CD4-positive, alpha-beta T cell treated with Interleukin-12 subunit alpha and Interleukin-12 subunit beta, for 1 hour (primary cell): ENCODE data around the gene FZD2.
"Not testable (repeated sequence)": the region's sequence is repeated elsewhere in the genome, so short reads cannot be mapped to it uniquely, and the experiment has no call there.

Source experiments
- DNase-seq: peaks from one replicate; pipeline ENCODE4 v3.0.0-alpha.2; 2020

Gene FZD2

GRCh38 chr17:44546671-44547606 is 10.3 kb upstream of the FZD2 start:
- no peak for DNase-seq

- no peak for DNase-seq
These were observed 9.5 kb upstream of the FZD2 start for GRCh38 chr17:44547625-44548267.

- no peak for DNase-seq
These were observed 8.7 kb upstream of the FZD2 start for GRCh38 chr17:44548376-44549230.

DNA sequence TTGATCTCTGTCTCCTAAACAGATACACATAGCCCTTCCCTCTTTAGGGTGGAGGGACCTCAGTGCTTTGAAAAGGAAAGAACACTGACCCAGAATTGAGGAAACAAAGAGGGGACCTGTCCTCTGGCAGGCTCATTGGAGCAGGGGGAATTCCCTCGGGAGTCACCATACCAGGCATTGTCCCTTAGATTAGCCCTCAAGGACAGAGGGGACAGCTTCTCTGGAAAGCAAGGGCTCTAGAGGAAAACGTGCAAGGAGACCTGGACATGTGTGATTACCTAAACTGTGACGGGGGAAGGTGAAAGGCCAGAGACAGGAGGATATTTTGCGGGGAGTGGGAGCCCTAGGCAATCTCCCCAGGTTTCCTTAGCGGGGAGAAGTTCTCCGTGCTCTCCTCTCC is 7.6 kb upstream of the FZD2 start:
- no peak for DNase-seq

DNA sequence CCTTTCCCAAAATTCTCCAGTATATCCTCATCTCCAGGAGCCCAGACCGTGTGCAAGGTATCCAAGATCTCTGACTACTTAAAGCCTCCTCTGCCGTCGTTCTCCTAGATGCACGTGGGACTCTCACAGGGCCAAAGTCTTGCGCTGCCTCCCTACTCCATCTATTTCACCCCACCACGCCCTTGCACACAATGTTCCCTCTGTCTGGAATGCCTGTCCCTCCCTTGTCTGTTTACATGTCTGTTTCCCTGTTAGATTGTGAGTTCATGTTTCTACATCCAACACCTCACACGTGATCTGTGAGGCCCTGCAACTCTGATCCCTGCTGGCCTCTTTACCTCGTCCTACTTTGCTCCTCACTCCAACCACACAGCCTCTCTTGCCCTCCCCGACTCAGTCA is 4.9 kb upstream of the FZD2 start:
- DNase-seq = no peak

DNA sequence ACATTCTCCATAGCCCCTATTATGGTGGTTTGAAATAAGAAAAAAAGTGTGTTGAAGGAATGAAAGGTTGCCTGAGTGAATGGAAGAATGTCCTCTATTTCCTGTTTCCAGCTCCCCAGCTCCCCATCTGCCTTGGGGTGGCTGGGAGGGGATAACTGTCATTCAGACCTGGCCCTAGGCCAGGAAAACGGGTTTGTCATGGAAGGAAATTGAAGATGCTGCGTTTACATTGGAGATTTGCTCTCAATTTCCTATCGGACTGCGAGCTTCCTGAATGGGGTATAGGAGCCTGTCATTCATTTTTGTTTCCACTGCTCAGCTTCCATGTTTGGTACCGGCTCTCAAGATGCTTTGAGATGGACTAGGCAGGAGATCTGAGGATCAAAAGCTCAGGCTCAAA is 2.2 kb upstream of the FZD2 start:
- no peak for DNase-seq

DNA sequence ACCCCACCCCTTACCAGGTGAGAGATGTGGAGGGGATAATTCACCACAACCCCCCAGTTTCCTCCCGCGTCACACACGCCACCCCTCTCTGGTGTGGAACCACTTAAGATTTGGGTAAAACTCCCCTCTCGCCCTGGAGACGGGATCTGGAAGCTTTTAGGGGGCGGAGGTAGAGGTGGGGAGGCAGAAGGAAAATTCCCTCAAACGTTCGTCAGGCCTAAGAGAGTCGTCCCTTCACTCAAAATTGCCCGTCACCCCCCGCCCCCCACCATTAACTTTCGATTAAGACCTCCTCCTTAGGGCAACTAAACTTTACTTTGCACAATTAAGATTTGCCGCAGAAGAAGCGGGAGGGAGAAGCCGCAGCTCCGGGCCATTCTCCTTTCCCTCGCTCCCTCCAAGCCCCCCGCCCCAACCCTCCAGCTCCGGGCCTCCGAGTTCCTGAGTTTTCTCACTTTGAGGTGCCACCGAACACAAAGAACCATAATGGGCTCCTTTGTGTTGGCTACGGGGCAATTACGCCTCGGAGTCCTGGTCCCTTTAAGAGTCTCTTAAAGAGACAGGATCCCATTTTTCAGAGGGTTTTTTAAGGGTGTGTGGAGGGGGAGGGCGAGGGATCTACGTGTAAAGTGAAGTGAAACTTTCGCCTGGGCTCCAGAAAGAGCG is 985 bp upstream of the FZD2 start:
- DNase-seq = peak; percentile 30

DNA sequence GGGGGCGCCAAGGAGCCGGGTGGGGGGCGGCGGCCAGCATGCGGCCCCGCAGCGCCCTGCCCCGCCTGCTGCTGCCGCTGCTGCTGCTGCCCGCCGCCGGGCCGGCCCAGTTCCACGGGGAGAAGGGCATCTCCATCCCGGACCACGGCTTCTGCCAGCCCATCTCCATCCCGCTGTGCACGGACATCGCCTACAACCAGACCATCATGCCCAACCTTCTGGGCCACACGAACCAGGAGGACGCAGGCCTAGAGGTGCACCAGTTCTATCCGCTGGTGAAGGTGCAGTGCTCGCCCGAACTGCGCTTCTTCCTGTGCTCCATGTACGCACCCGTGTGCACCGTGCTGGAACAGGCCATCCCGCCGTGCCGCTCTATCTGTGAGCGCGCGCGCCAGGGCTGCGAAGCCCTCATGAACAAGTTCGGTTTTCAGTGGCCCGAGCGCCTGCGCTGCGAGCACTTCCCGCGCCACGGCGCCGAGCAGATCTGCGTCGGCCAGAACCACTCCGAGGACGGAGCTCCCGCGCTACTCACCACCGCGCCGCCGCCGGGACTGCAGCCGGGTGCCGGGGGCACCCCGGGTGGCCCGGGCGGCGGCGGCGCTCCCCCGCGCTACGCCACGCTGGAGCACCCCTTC is 484 bp downstream of the FZD2 start:
- peak; percentile 11 for DNase-seq

DNA sequence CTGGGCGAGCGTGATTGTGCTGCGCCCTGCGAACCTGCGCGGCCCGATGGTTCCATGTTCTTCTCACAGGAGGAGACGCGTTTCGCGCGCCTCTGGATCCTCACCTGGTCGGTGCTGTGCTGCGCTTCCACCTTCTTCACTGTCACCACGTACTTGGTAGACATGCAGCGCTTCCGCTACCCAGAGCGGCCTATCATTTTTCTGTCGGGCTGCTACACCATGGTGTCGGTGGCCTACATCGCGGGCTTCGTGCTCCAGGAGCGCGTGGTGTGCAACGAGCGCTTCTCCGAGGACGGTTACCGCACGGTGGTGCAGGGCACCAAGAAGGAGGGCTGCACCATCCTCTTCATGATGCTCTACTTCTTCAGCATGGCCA is 1.0 kb downstream of the FZD2 start:
- DNase-seq = no peak

GRCh38 chr17:44558710-44559633 is 1.7 kb downstream of the FZD2 start:
- DNase-seq = no peak

- no peak for DNase-seq
These were observed 2.6 kb downstream of the FZD2 start for GRCh38 chr17:44559634-44560554.

GRCh38 chr17:44561237-44561623 is 3.9 kb downstream of the FZD2 start:
- no peak for DNase-seq

DNA sequence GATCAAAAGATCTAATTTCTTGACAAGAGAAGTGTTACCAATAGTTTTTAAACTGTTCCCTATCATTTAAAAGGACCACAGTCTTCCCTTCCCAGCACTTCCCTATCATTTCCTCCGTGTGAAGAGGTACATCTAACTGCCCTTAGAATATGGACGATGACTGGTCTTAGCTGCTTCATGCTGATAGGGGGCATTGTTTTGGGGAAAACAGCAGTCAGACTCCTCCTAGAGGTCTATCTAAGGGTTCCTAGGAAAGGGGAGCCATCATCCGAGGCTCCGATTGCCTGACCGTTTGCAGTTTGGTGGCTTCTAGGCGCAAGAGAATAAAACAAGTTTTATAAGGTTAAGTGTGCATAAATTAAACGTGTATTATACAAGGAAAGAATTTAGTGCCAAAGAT is 7.1 kb downstream of the FZD2 start:
- DNase-seq = no peak

GRCh38 chr17:44565866-44566443 is 8.7 kb downstream of the FZD2 start:
- DNase-seq = no peak

DNA sequence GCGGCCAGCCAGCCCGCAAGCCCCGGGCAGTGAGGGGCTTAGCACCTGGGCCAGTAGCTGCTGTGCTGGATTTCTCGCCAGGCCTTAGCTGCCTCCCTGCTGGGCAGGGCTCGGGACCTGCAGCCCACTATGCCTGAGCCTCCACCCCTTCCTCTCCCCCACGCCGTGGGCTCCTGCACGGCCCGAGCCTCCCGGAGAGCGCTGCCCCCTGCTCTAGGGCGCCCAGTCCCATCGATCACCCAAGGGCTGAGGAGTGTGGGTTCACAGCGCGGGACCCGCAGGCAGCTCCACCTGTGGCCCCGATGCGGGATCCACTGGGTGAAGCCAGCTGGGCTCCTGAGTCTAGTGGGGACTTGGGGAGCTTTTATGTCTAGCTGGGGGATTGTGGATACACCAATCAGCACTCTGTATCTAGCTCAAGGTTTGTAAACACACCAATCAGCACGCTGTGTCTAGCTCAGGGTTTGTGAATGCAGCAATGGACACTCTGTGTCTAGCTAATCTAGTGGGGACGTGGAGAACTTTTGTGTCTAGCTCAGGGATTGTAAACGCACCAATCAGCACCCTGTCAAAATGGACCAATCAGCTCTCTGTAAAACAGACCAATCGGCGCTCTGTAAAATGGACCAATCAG is 11.1 kb downstream of the FZD2 start:
- DNase-seq = not testable (repeated sequence)

GRCh38 chr17:44568945-44569858 is 11.9 kb downstream of the FZD2 start:
- DNase-seq = no peak

GRCh38 chr17:44572801-44573200 is 15.5 kb downstream of the FZD2 start:
- no peak for DNase-seq

- DNase-seq = no peak
These were observed 18.1 kb downstream of the FZD2 start for GRCh38 chr17:44575403-44575802.
